GM23338 (cell line): Measurements from ENCODE around the gene DRD5. TPM values are rescaled to one million over a fixed set of nuclear protein-coding genes. Genes with fewer than 3 reads are reported as not detected.

Source experiments
- ATAC-seq: fragments of 200-7000 bp; cut with Tn5 transposase; 3 replicates; pipeline ENCODE4 v1.9.1; 2020
- DNase-seq: peaks from one replicate; pipeline ENCODE4 v3.0.0-alpha.2; 2015; ENCODE audit warnings: low spot score
- H2AFZ ChIP-seq: fragments of 200-600 bp; sonication (generic); 2 replicates; pipeline ENCODE4 v1.8.0; 2016; ENCODE audit warnings: antibody characterized with exemption, mild to moderate bottlenecking, moderate library complexity
- H3F3A ChIP-seq: fragments of 200-600 bp; sonication (generic); replicated peaks from 2 replicates; pipeline ENCODE4 v1.8.0; 2017; ENCODE audit warnings: antibody characterized with exemption, mixed run types, low read depth
- H3K27ac ChIP-seq: fragments of 200-600 bp; sonication (generic); 2 replicates; pipeline ENCODE4 v1.6.1; 2016; ENCODE audit warnings: low read depth
- H3K27me3 ChIP-seq: fragments of 200-600 bp; sonication (generic); 2 replicates; pipeline ENCODE4 v1.8.0; 2016; ENCODE audit warnings: mild to moderate bottlenecking, mixed run types, moderate library complexity; ENCODE audit not compliant: insufficient read depth
- H3K36me3 ChIP-seq: fragments of 200-600 bp; sonication (generic); 2 replicates; pipeline ENCODE4 v1.8.0; 2016; ENCODE audit warnings: mild to moderate bottlenecking; ENCODE audit not compliant: insufficient read depth
- H3K4me1 ChIP-seq: fragments of 200-600 bp; sonication (generic); 2 replicates; pipeline ENCODE4 v1.8.0; 2016; ENCODE audit warnings: mild to moderate bottlenecking, moderate library complexity; ENCODE audit not compliant: insufficient read depth
- H3K4me2 ChIP-seq: fragments of 200-600 bp; sonication (generic); 2 replicates; pipeline ENCODE4 v1.7.1; 2017; ENCODE audit warnings: mixed run types
- H3K4me3 ChIP-seq: fragments of 200-600 bp; sonication (generic); 2 replicates; pipeline ENCODE4 v1.6.1; 2016; ENCODE audit warnings: mixed run types
- H3K79me2 ChIP-seq: fragments of 200-600 bp; sonication (generic); replicated peaks from 2 replicates; pipeline ENCODE4 v1.8.0; 2017; ENCODE audit warnings: mild to moderate bottlenecking; ENCODE audit not compliant: insufficient read depth
- H3K9me2 ChIP-seq: fragments of 200-600 bp; sonication (generic); 2 replicates; pipeline ENCODE4 v1.8.0; 2017; ENCODE audit not compliant: insufficient read depth
- H4K20me1 ChIP-seq: fragments of 200-600 bp; sonication (generic); replicated peaks from 2 replicates; pipeline ENCODE4 v1.8.0; 2017; ENCODE audit warnings: mild to moderate bottlenecking; ENCODE audit not compliant: insufficient read depth
- H3K27ac Mint-ChIP-seq: 2 replicates; pipeline ENCODE4 v1.8.0; 2020; ENCODE audit warnings: inconsistent platforms, mild to moderate bottlenecking, moderate library complexity, mixed read lengths
- H3K27me3 Mint-ChIP-seq: 3 replicates; pipeline ENCODE4 v1.8.0; 2022; ENCODE audit warnings: low read depth, mild to moderate bottlenecking, moderate library complexity, mixed read lengths, inconsistent platforms; ENCODE audit not compliant: insufficient read depth, poor library complexity
- H3K36me3 Mint-ChIP-seq: 3 replicates; pipeline ENCODE4 v1.8.0; 2021; ENCODE audit warnings: low read depth, mild to moderate bottlenecking, inconsistent platforms, moderate library complexity, mixed read lengths
- H3K4me1 Mint-ChIP-seq: 3 replicates; pipeline ENCODE4 v1.8.0; 2020; ENCODE audit warnings: mild to moderate bottlenecking, inconsistent platforms, mixed read lengths
- H3K4me3 Mint-ChIP-seq: 3 replicates; pipeline ENCODE4 v1.8.0; 2021; ENCODE audit warnings: moderate library complexity, mild to moderate bottlenecking, inconsistent platforms, mixed read lengths
- H3K9me3 Mint-ChIP-seq: 3 replicates; pipeline ENCODE4 v1.8.0; 2020; ENCODE audit warnings: moderate library complexity, mild to moderate bottlenecking, inconsistent platforms, mixed read lengths
- CREB1 ChIP-seq: fragments of 250-450 bp; sonication (Bioruptor Pico); IDR thresholded peaks from 2 replicates; pipeline ENCODE4 v1.5.0; 2020; ENCODE audit warnings: low read depth, mild to moderate bottlenecking, moderate library complexity
- CTCF ChIP-seq, 2 experiments: fragments of 200-600 bp in 1 of 2; sonication (generic) in 1 of 2; conservative IDR thresholded peaks; 2 replicates each; pipeline versions ENCODE4 v1.5.1 to v1.6.1; 2016 to 2017; ENCODE audit warnings: antibody characterized with exemption in 2 of 2, low read depth in 2 of 2, mild to moderate bottlenecking in 2 of 2, moderate library complexity in 1 of 2
- ETS1 ChIP-seq: IDR thresholded peaks from 2 replicates; pipeline ENCODE4 v1.6.1; 2016; ENCODE audit warnings: antibody characterized with exemption
- EZH2 ChIP-seq: fragments of 200-600 bp; sonication (generic); IDR thresholded peaks from one replicate; pipeline ENCODE4 v1.8.0; 2017; ENCODE audit warnings: antibody characterized with exemption, mild to moderate bottlenecking, low read depth; ENCODE audit not compliant: unreplicated experiment
- EZH2phosphoT487 ChIP-seq: fragments of 200-600 bp; sonication (generic); IDR thresholded peaks from one replicate; pipeline ENCODE4 v1.8.1; 2018; ENCODE audit warnings: antibody characterized with exemption; ENCODE audit not compliant: unreplicated experiment
- JUNB ChIP-seq: IDR thresholded peaks from one replicate; pipeline ENCODE4 v1.6.1; 2016; ENCODE audit warnings: antibody characterized with exemption; ENCODE audit not compliant: unreplicated experiment
- NANOG ChIP-seq: IDR thresholded peaks from 2 replicates; pipeline ENCODE4 v1.6.1; 2016; ENCODE audit warnings: antibody characterized with exemption, borderline replicate concordance
- POLR2AphosphoS5 ChIP-seq: IDR thresholded peaks from 2 replicates; pipeline ENCODE4 v1.6.1; 2016; ENCODE audit warnings: antibody characterized with exemption, low read depth
- REST ChIP-seq: IDR thresholded peaks from one replicate; pipeline ENCODE4 v1.6.1; 2018; ENCODE audit warnings: antibody characterized with exemption; ENCODE audit not compliant: unreplicated experiment
- STAT1 ChIP-seq: IDR thresholded peaks from one replicate; pipeline ENCODE4 v1.6.1; 2016; ENCODE audit warnings: antibody characterized with exemption; ENCODE audit not compliant: unreplicated experiment
- ZNF114 ChIP-seq: fragments of 250-450 bp; sonication (Bioruptor Pico); IDR thresholded peaks from 2 replicates; pipeline ENCODE4 v1.5.0; 2020; ENCODE audit warnings: mild to moderate bottlenecking, moderate library complexity
- ZNF331 ChIP-seq: fragments of 250-450 bp; sonication (Bioruptor Pico); IDR thresholded peaks from 2 replicates; pipeline ENCODE4 v1.5.0; 2020; ENCODE audit warnings: low read depth, mild to moderate bottlenecking, moderate library complexity
- ZNF462 ChIP-seq: fragments of 250-450 bp; sonication (Bioruptor Pico); IDR thresholded peaks from 2 replicates; pipeline ENCODE4 v1.5.0; 2020; ENCODE audit warnings: mild to moderate bottlenecking, moderate library complexity
- polyA plus RNA-seq: library from polyadenylated mRNA; unstranded; fragments of >200 nt; fragmentation: Nextera tagmentation; extraction: Ambion mirVana; gene quantifications from 2 replicates; pipeline ENCODE4 v1.2.1, GENCODE V29; 2016
- total RNA-seq: library from RNA; depleted of rRNA; stranded (reverse); fragments of >200 nt; shearing (Covaris generic); gene quantifications from 2 replicates; pipeline ENCODE4 v1.2.3, GENCODE V29; 2014

DRD5 gene
- total and polyA plus RNA-seq, 2 experiments from 2014 or later, result 0.08 to 0.24 TPM

- TF ChIP-seq ZNF114 (CRISPR knock-in tag) (no peak), ZNF331 (CRISPR knock-in tag) (no peak), REST (no peak), CREB1 (no peak), EZH2phosphoT487 (no peak), STAT1 (no peak), ZNF462 (no peak), POLR2AphosphoS5 (no peak), NANOG (no peak), JUNB (no peak), EZH2 (no peak), ETS1 (no peak), CTCF (conservative IDR thresholded peaks at IDR 0.05; ENCODE audit: low read depth in 2 of 2) (no peak)
- H3K9me3 Mint-ChIP-seq, result no peaks in the 10 kb centered on the region
- Histone ChIP-seq H3K36me3 (no peaks in the 10 kb centered on the region), H3K79me2 (no peaks in the 10 kb centered on the region), H2AFZ (no peak overlapping the region), H3F3A (no peaks in the 10 kb centered on the region), H3K27ac (no peak overlapping the region), H3K4me2 (no peak overlapping the region), H3K4me3 (no peak overlapping the region), H3K4me1 (no peaks in the 10 kb centered on the region), H4K20me1 (no peaks in the 10 kb centered on the region), H3K9me2 (no peaks in the 10 kb centered on the region), H3K27me3 (no peaks in the 10 kb centered on the region)
- no peak for DNase-seq
- no peaks in the 10 kb centered on the region for H3K27me3 Mint-ChIP-seq
- H3K4me3 Mint-ChIP-seq, result no peak overlapping the region
- H3K27ac Mint-ChIP-seq, result no peak overlapping the region
- no peaks in the 10 kb centered on the region for H3K36me3 Mint-ChIP-seq
- no peak for ATAC-seq
- no peaks in the 10 kb centered on the region for H3K4me1 Mint-ChIP-seq
Measured at GRCh38 chr4:9826551-9826950, 45.1 kb downstream of the DRD5 start.
